Measurements from ENCODE around the gene EIF4G3. TPM values are rescaled to one million over a fixed set of nuclear protein-coding genes. Genes with fewer than 3 reads are reported as not detected.

Gene EIF4G3, protein sequence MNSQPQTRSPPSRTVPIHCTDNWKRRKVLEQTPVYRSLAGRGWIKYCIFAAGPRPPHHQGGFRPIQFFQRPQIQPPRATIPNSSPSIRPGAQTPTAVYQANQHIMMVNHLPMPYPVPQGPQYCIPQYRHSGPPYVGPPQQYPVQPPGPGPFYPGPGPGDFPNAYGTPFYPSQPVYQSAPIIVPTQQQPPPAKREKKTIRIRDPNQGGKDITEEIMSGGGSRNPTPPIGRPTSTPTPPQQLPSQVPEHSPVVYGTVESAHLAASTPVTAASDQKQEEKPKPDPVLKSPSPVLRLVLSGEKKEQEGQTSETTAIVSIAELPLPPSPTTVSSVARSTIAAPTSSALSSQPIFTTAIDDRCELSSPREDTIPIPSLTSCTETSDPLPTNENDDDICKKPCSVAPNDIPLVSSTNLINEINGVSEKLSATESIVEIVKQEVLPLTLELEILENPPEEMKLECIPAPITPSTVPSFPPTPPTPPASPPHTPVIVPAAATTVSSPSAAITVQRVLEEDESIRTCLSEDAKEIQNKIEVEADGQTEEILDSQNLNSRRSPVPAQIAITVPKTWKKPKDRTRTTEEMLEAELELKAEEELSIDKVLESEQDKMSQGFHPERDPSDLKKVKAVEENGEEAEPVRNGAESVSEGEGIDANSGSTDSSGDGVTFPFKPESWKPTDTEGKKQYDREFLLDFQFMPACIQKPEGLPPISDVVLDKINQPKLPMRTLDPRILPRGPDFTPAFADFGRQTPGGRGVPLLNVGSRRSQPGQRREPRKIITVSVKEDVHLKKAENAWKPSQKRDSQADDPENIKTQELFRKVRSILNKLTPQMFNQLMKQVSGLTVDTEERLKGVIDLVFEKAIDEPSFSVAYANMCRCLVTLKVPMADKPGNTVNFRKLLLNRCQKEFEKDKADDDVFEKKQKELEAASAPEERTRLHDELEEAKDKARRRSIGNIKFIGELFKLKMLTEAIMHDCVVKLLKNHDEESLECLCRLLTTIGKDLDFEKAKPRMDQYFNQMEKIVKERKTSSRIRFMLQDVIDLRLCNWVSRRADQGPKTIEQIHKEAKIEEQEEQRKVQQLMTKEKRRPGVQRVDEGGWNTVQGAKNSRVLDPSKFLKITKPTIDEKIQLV (N-terminal part only)
- total RNA-seq = 10 to 100 TPM; 42.1 to 63.2 (median 43.5) TPM

DNA sequence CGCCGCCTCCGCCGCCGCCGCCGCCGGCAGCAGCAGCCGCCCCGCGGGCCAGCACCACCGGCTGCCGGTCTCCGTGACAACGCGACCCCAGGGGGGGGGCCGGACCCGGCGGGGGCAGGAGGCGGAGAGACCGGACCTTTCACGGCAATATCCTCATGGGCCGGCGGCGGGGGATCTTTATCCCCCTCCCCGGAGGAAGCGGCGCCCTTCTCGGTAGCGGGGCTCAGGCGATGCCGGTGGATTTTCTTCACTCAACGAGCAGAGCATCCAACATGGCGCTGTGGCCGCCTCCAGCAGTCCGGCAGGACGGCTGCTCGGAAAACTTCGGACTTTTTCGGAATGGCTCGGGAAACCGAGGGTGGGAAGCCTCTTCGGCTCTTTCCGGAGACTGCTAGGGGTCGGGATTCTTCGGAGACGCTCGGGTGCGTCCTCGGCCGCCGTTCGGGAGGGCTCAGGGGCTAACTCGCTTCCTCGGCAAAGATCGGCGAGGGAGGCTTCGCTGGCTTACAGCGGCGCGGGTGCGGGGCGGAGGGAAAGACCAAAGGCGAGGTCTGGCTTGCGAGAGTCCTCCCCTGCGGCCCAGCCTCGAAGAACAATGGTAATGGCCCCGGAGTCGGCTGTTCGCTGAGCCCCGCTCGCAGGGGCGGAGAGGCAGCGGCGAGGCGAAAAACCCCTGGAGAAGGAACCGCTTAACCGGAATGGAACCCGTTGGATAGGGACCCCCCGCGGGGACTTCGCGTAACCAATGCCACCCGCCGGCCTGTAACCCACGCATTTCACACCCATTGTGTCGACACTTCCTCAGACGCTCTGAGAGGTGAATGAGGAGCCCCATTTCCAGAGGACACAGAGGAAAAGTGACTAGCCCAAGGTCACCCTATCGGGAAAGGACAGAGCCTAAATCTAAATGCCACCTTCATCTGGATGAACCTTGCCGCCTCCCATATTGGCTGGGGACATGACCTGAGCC lies at the start of gene EIF4G3:
Gene EIF4G3 (minus strand): TSS at position 312 of the 970 bp plus-strand sequence. CDS start 174,155 bp downstream, outside the sequence.
- Histone ChIP-seq H3K27ac (peak within 1 kb of the TSS; percentile 91 to 97 (median 94)), H3K9me3 (no peaks in the 10 kb centered on the region), H3K4me1 (peaks cover 22 to 23% of the 10 kb centered on the region in 2 donors), H3K36me3 (peaks cover 0 to 5% of the 10 kb centered on the region in 2 donors), H3K27me3 (no peaks in the 10 kb centered on the region), H3K4me3 (peak within 1 kb of the TSS; percentile 65 to 99 (median 94))
- in situ Hi-C loops (cut with MboI; ENCODE audit: low sequenced_read_pairs in 4 of 4) (loop anchor here in 3 of 4 donors (5.0 to 25.0 kb wide), 3 partner anchors 190 to 315 kb away; no protein-coding TSS in a partner anchor), intact Hi-C loops (cut with DNase I; ENCODE audit: low total_unique reads) (loop anchor here (5.0 kb wide), 1 partner anchor 185 kb away; no protein-coding TSS in a partner anchor)
- ATAC-seq (peak; percentile 90), DNase-seq (peak; percentile 97)
- no peak for TF ChIP-seq CTCF (IDR thresholded peaks at IDR 0.05 in 4 of 5, conservative IDR thresholded peaks at IDR 0.05 in 1 of 5)
- TF ChIP-seq POLR2A (IDR thresholded peaks at IDR 0.05) = peak; percentile 75

- intact Hi-C loops (cut with DNase I; ENCODE audit: low total_unique reads) = no loop called here
- Histone ChIP-seq H3K9me3 (no peaks in the 10 kb centered on the region), H3K27ac (no peak overlapping the region), H3K4me1 (no peaks in the 10 kb centered on the region), H3K4me3 (no peak overlapping the region), H3K27me3 (no peaks in the 10 kb centered on the region), H3K36me3 (peaks cover 0 to 35% of the 10 kb centered on the region in 2 donors)
- no peak for ATAC-seq
- no peak for TF ChIP-seq POLR2A (IDR thresholded peaks at IDR 0.05)
- no peak for DNase-seq
- in situ Hi-C loops (cut with MboI; ENCODE audit: low sequenced_read_pairs in 4 of 4) = loop anchor here in 1 of 4 donors (25.0 kb wide), 1 partner anchor 437 kb away; the partner anchor contains the start of gene RAP1GAP
Measured at GRCh38 chr1:21225065-21225464, 48.4 kb upstream of the EIF4G3 start.

GRCh38 chr1:21220815-21221214 lies 44.1 kb upstream of the EIF4G3 start:
- no peak for TF ChIP-seq POLR2A (IDR thresholded peaks at IDR 0.05)
- no peak for TF ChIP-seq CTCF (IDR thresholded peaks at IDR 0.05 in 4 of 5, conservative IDR thresholded peaks at IDR 0.05 in 1 of 5)
- H3K4me3 ChIP-seq = no peak overlapping the region
- no peak overlapping the region for H3K27ac ChIP-seq
- H3K27me3 ChIP-seq = no peaks in the 10 kb centered on the region
- no peak for ATAC-seq
- H3K9me3 ChIP-seq = no peaks in the 10 kb centered on the region
- DNase-seq = no peak
- H3K4me1 ChIP-seq = no peaks in the 10 kb centered on the region
- in situ Hi-C loops (cut with MboI; ENCODE audit: low sequenced_read_pairs in 4 of 4) = no loop called here
- intact Hi-C loops (cut with DNase I; ENCODE audit: low total_unique reads) = no loop called here
- peaks cover 0 to 42% of the 10 kb centered on the region in 2 donors for H3K36me3 ChIP-seq

DNA sequence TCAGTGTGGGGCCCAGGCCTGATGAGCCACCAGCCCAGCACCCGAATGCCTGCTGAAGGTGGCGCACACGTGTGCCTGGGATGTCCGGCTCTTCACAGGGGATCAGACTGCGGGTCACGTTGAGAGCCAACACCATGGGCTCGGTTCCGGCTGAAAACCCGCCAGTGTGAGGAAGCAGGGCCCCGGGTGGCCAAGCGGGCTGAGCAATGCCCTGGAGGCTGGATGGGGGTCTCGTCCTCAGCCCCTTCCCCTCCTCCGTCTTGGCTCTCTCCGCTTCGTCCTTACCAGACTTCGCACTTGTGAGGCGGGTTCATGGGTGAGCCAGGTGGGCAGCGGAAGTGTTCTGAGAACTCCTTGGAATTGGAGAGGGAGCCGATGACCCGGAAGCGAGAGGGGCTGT lies 43.0 kb upstream of the EIF4G3 start:
- intact Hi-C loops (cut with DNase I; ENCODE audit: low total_unique reads) (no loop called here), in situ Hi-C loops (cut with MboI; ENCODE audit: low sequenced_read_pairs in 4 of 4) (no loop called here)
- DNase-seq = no peak
- TF ChIP-seq CTCF (IDR thresholded peaks at IDR 0.05 in 4 of 5, conservative IDR thresholded peaks at IDR 0.05 in 1 of 5) = no peak
- no peak for TF ChIP-seq POLR2A (IDR thresholded peaks at IDR 0.05)
- ATAC-seq = no peak
- H3K27me3 ChIP-seq = no peaks in the 10 kb centered on the region
- H3K36me3 ChIP-seq = peaks cover 0 to 32% of the 10 kb centered on the region in 2 donors
- no peak overlapping the region for H3K27ac ChIP-seq
- H3K4me1 ChIP-seq = no peaks in the 10 kb centered on the region
- H3K4me3 ChIP-seq = no peak overlapping the region
- H3K9me3 ChIP-seq = no peaks in the 10 kb centered on the region

All from gastrocnemius medialis (tissue), 4 donors.